ENCODE data around the gene CYP4F11.
"Not testable (repeated sequence)": the region's sequence is repeated elsewhere in the genome, so short reads cannot be mapped to it uniquely, and the experiment has no call there.

CYP4F11 gene, protein sequence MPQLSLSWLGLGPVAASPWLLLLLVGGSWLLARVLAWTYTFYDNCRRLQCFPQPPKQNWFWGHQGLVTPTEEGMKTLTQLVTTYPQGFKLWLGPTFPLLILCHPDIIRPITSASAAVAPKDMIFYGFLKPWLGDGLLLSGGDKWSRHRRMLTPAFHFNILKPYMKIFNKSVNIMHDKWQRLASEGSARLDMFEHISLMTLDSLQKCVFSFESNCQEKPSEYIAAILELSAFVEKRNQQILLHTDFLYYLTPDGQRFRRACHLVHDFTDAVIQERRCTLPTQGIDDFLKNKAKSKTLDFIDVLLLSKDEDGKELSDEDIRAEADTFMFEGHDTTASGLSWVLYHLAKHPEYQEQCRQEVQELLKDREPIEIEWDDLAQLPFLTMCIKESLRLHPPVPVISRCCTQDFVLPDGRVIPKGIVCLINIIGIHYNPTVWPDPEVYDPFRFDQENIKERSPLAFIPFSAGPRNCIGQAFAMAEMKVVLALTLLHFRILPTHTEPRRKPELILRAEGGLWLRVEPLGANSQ

DNA sequence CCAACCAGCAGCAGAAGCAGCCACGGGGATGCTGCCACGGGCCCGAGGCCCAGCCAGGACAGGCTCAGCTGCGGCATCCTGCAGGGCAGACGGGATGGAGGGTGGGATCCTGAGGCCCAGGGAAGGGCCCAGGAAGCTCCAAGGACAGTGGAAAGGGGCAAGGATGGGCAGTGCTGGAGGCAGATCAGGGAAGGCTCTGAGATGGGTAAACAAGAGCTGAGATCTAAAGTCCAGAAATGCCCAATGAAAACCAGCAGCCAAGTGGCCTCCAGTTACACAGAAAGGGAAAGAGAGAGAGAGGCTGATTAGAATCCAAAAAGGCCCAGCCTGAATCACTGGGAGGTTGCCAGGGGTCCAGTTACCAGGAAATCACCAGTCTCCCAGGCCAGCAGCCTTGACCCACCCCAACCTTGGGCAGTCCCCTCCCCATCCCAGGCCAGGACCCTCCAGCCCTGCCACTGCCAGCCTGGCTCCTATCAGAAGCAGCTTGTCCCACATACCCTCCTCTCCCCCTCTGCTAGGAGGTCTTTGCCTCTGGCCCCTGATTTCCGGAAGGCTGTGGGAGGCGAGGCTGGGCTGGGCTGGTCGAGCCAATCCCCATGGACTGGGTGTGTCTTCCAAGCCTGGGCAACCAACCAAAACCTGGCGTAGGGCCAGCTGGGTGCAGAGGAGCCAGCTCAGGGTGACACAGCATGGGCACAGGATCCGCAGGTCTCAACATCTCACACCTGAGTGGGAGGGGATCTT lies at the start of gene CYP4F11:
Gene CYP4F11 (minus strand): TSS at position 198 of the 747 bp plus-strand sequence. CDS start 121 bp downstream, at position 77.
- DNase-seq = no peak

DNA sequence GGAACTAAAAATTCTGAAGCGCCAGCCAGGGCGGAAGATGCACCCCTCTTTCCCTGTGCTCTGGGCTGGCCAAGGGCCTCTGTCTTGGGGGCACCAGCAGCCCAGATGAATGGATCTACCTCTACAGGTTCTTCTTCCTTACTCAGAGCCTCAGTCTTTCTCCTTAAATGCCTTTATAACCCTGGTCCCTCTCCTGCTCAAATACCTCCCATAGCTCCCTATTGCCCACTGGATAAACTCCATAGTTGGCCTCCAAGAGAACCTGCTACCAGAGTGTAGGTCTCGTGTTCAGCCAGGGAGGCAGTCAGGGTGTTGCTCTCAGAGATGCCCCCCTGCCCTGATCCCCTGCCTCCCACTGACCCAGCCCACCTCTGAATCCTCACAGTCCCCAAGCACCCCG lies 45.0 kb upstream of the CYP4F11 start:
- no peak for DNase-seq

DNA sequence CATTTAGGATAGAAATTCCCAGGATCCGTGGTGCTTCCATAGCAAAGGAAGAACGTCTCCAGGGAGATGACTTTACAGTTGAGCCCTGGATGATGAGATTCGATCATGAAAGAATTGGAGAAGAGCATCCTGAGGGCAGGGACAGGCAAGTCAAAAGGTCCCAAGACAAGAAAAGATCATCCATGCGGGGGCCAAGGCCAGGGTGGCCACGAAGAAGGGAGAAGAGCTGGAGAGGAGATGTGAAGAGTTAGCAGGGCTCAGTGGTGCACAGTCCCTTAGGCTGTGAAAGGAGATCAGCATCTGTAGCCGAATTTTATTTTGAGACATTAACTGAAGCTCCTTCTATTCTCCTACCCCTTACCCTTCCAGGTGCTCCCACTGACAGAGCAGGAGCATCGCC lies 43.4 kb upstream of the CYP4F11 start:
- DNase-seq = no peak

DNA sequence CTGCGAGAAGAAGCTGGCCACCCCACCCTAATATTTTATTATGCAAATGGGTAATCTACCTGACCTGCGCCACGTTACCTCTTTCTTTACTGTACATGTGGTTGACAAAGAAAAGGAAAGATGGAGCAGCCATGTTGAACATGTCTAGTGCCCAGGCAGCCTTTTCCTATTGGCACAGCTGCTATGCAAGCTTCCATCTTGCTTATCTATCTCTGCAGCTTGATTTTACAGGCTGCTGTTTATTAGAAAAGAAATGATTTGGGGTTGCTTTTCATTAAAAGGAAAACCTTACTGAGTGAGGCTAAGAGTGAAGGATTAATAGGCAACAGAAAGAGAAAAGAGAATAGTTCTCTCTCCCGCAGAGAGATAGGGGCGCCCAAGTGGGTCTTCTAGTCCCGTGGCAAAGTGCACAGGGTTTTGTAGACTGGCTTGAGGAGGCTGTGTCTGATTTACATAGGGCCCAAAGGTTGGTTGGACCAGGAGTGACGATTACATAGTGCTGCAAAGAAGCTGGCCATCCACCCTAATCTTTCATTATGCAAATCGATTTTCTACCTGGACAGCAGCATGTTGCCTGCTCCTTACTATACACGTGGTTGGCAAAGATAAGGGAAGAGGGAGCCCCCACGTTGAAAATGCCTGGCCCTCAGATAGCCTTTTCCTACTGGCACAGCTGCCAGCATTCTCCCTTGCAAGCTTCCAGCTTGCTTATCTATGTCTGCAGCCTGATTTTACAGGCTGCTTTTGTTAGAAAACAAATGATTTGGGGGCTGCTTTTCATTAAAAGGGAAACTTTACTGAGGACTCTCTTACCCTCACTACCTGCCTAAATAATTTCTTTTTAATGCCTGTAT lies 42.7 kb upstream of the CYP4F11 start:
- DNase-seq = no peak

DNA sequence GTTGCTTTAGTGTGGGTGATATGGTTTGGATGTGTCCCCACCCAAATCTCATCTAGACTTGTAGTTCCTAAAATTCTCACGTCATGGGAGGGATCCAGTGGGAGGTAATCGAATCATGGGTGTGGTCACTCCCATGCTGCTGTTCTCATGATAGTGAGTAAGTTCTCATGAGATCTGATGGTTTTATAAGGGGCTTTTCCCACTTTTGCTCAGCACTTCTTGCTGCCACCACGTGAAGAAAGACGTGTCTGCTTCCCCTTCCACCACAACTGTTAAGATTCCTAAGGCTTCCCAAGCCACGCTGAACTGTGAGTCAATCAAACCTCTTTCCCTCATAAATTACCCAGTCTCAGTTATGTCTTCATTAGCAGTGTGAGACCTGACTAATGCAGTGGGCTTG lies 40.5 kb upstream of the CYP4F11 start:
- DNase-seq = no peak

DNA sequence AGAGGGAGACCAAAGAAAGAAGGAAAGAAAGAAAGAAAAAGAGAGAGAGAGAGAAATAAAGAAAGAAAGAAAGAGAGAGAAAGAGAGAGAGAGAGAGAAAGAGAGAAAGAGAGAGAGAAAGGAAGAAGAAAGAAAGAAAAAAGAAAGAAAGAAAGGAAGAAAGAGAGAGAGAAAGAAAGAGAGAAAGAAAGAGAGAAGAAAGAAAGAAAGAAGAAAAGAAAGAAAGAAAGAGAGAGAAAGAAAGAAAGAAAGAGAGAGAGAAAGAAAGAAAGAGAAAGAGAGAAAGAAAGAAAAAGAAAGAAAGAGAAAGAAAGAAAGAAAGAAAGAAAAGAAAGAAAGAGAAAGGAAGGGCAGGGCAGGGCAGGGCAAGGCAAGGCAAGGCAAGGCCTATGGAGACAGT lies 37.7 kb upstream of the CYP4F11 start:
- DNase-seq = not testable (repeated sequence)

DNA sequence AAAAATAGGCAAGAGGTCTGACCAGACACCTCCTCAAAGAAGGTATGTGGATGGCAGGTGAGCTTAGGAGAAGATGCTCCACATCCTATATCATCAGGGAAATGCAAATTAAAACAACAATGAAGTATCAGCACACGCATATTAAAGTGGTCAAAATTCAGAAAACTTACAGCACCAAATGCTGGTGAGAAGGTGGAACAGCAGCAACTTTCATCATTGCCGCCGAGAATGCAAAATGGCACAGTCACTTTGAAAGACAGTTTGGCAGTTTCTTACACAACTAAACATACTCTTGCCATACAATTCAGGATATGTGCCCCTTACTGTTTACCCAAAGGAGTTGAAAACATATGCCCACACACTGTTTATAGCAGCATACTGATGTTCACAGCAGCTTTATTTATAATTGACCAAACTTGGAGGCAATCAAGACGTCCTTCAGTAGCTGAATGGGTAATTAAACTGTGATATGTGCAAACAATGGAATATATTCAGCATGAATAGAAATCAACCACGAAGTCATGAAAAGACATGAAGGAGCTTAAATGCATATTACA lies 37.0 kb upstream of the CYP4F11 start:
- DNase-seq = no peak

DNA sequence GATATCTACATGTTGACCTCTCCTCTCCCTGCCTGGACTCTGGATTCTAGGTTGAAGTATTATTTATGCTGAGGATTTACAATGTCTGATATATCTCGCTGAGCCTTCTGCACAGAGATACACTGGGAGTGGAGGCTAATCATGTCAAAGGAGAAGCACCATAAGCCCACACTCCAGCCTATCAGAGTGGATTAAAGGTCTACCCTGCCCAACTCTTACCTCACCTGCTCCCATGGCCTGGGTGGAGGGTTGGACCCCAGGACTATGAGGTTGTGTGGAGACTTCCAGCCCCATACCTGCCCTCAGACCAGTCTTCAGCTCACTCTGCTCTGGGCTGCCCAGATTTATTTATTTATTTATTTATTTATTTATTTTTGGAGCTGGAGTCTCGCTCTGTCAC lies 29.9 kb upstream of the CYP4F11 start:
- no peak for DNase-seq

DNA sequence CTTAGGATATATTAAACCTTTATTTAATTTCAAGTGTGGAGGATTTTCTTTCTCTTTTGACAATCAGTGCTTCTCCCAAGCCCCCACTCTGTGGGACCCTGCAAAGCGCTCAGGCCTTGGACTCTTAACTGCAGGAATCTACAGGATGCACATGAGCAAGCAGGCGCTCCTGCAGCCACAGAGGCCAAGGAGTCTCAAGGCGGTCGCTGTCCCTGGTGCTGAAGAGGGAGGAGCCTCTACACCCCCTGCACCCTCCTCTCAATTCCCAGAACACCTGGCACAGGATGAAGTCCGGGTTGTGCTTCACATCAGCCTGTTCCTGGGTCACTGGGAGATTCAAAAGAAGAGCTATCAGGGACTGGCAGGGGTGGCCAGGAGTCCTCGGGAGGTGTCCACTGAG lies 28.0 kb upstream of the CYP4F11 start:
- DNase-seq = no peak

DNA sequence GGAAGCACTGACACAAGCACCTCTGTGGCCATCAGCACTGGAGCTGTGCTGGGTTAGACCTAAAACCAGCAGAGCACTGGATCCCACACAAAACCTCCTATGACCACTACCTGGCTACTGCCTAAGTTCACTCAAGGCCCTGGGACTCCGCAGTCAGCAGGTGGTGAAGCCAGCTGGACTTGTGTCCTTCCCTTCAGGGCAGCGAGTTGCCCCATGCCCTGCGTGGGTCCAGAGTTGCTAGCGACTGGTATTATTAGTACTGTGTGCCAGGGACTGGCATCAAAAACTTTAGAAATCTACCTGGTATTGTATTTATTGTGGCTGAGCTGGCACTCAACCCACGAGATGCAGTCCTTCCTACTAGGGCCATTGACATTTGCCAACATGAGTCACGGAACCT lies 20.5 kb upstream of the CYP4F11 start:
- DNase-seq = no peak

DNA sequence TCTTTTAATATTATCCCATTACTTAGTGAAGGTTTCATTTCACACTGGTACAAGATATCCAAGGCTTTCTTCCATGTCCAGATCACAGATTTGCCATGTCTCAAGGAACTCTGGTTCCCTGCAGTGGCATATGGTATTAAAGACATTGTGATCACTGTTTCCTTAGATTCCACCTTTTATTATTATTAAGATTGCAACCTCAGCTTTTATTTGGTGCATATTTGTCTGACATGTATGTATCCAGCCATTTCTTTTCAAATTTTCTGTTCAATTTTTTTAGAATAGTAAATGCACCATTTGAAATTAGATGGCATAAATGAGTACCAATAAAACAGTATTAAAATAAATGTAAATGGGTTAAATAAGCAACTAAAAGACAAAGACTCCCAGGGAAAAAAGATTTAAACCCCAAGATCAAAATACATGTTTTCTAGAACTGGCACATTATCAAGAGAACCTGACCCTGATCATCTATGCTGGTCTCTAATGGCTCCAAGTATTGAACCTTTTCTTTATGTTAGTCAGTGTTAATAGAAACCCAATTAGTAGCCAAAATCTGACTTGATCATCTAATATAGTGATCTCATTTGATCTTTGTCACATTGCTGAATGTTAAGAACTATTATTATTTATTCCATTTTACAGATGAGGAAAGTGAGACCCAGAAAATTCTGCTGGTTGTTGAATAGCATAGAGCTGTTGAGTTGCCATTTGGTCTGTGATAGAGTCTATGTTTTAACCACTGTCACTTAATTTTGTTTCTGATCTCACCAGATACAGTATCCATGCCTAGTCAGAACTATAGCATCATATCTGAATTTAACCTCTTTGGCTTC lies 14.1 kb upstream of the CYP4F11 start, which contains the start of gene OR10H4:
Gene OR10H4 (plus strand): TSS at position 786 of the 836 bp plus-strand sequence. CDS start 0 bp downstream, at position 786.
- no peak for DNase-seq

DNA sequence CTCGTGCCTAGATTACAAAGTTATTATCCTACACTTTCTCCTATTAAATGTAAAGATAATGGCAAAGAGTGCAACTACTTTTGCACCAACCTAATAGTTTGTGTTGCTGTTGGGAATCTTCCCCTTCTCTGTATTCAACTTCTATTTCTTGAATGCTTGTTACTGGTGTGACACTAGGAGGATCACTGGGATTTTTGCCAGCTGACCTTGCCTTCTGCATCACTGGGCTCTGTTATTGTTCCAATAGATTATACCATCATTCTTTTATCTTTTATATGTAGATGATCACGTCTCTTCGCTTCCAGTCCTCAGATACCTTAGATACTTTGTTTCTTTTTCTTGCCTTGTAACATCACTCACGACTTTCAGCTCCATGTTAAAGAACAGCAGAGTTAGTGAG lies 11.0 kb upstream of the CYP4F11 start:
- DNase-seq = no peak

DNA sequence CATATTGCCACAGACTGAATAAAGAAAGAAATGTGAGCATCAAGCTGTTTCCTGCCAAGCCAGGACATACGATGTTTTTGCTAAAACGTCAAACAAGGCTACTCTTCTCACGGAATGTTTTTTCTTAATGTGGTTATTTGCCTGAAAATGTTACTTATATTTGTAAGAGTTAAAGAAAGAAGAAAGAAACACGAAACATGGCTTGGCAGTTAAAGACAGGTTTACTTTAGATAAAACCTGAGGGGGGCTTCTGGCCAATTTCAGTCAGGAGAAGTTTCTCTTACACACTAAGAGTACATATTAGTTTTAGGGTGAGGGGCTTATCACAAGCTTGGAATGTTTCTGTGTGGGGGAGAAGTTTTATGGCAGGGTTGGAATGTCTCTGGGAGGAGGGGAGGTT lies 10.1 kb upstream of the CYP4F11 start:
- no peak for DNase-seq

DNA sequence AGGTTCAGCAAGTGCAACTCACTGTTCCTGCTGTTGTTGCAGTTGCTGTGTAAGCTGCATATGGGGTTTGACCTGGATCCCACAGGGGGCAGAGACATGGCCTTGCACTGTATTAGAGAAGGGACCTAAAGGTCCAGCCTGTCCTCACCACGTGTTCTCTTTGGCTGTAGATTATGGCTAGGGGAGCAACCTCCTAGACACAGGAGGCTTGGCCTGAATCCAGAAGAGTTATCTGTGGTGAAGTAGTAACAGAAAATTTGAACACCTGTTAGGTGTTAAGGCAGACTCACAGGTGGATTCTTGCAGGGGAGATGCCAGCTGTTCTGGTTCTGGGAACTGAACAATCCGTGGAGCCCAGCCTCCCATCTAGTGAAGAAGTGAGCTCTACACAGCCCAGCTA lies 3.4 kb upstream of the CYP4F11 start:
- DNase-seq = no peak

DNA sequence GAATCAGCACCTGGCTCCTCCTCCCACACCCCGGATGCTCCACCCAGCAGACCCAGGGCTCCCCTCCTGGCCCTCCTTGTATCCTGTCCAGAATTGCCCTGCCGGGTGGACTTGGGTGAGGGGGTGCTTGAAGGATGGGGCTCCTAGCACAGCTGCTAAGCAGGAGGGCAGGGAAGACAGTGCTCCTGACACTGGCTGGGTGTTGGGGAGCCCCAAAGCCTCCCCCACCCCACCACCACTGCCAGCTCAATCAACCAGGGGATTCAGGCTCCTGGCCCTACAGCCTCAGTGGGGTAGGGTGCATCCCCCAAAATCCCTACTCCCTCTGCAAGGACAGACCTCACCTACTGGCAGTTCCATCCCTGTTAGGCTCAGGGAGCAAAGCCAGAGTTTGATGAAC lies 2.6 kb upstream of the CYP4F11 start:
- DNase-seq = no peak

DNA sequence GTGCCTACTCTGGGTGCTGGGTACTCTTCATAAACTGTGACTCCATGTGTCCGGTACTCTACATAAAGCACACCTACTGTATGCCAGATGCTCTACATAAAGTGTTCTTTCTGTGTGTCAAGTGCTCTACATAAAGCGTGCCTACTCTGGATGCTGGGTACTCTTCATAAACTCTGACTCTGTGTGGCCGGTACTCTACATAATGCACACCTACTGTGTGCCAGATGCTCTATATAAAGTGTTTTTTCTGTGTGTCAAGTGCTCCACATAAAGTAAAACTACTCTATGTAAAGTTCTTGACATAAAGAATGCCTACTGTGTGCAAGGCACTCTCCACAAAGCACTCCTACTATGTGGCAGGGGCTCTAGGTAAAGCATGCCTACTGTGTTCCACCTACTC lies 1.8 kb upstream of the CYP4F11 start:
- DNase-seq = no peak

DNA sequence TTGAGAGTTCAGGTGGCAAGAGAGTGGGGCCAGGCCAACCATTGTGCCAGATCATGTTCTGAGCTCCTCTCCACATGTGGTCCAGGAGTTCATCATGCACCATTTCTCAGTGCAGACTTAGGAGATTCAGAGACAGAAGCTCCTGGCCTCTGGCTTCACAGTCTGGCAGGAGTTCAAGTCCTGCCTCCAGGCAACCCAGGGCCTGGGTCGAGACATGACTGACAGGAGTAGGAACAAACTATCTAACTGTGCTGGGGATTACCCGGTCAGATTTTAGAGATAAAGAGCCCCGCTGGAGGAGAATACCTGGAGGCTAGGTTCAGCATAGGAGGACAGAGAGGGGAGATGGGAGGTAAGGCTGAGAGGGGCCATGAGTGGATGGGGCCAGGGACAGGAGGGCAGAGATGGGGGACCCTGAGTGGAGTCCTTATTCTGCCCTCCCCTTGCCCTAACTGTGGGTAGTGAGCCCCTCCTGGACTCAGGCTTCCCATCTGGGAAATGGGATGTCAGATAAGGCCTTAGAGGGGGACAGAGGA lies 906 bp upstream of the CYP4F11 start:
- no peak for DNase-seq

DNA sequence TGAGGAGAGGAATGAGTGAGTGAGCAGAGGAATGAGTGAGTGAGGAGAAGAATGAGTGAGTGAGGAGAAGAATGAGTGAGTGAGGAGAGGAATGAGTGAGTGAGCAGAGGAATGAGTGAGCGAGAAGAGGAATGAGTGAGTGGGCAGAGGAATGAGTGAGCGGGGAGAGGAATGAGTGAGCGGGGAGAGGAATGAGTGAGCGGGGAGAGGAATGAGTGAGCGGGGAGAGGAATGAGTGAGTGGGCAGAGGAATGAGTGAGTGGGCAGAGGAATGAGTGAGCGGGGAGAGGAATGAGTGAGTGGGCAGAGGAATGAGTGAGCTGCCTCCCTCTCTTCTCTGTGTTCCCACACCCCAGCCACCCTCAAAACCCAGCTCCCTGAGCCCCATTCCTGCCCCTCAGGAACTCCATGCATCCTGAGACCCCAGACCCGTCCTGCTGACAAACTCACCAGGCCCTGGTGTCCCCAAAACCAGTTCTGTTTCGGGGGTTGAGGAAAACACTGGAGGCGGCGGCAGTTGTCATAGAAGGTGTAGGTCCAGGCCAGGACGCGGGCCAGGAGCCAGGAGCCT lies 483 bp downstream of the CYP4F11 start:
- DNase-seq = not testable (repeated sequence)

DNA sequence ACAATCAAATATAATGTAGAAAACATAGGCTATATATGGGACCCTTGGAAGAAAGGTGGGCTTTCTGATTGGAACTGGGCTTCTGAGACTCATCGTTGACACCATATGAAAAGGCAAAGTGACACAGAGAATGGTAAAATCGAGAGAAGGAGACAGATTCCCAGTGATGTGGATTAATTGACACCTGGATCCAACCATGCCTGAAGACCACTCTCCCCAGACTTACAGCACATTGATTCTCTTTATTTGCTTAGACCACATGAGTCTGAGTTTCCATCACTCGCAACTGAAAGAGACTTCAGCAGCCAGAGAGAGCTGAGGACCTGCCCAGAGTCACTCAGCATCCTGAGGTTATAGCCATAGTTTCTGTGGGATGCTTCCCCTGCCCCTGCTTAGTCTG lies 6.0 kb downstream of the CYP4F11 start:
- no peak for DNase-seq

DNA sequence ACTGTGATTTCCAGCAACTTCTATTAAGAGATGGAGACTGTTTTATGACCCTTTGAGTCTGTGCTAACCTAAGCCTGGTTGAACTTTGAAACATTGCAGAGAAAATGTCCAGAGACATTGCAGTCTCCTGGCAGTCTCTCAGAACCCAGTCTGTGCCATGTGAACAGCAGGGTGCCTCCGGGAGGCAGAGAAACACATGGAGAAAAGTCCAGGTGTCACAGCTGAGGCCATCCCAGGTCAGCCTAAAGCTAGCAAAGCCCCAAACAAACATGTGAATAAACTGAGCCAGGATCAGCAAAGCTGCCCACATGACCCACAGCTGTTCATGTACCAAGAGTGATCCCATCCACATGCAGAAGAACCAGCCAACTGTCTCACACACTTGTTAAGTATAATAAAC lies 7.8 kb downstream of the CYP4F11 start:
- DNase-seq = no peak

DNA sequence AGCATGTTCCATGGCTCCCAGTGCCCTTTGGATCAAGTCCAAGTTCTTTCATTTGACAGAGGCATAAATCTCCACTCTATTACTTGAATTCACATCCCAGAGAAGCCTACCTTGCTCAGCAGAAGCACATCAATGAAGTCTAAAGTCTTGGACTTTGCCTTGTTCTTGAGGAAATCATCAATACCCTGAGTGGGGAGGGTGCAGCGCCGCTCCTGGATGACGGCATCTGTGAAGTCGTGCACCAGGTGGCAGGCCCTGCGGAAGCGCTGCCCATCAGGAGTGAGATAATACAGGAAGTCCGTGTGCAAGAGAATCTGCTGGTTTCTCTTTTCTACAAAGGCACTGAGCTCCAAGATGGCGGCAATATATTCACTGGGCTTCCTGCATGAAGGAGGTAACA lies 10.6 kb downstream of the CYP4F11 start:
- no peak for DNase-seq
